Fibroblast of mammary gland (primary cell): ENCODE measurements around the gene OR8U1.
"Not testable (repeated sequence)": the region's sequence is repeated elsewhere in the genome, so short reads cannot be mapped to it uniquely, and the experiment has no call there.

Source experiments
- DNase-seq: peaks from one replicate; pipeline ENCODE4 v3.0.0-alpha.2; 2010; ENCODE audit warnings: low read depth
- H3K4me3 ChIP-seq: 2 replicates; pipeline ENCODE4 v1.5.1; 2011; ENCODE audit warnings: low read depth, mild to moderate bottlenecking, low read length, moderate library complexity; ENCODE audit not compliant: control insufficient read depth
- CTCF ChIP-seq: conservative IDR thresholded peaks from 2 replicates; pipeline ENCODE4 v1.5.1; 2011; ENCODE audit warnings: low read depth, low read length, inconsistent platforms; ENCODE audit not compliant: control insufficient read depth, insufficient read depth

Gene OR8U1

GRCh38 chr11:56380120-56380519, 4.7 kb downstream of the OR8U1 start:
- no peak for DNase-seq
- H3K4me3 ChIP-seq, result no peak overlapping the region
- no peak for TF ChIP-seq CTCF

- TF ChIP-seq CTCF, result no peak
- no peak overlapping the region for H3K4me3 ChIP-seq
- DNase-seq, result no peak
These were observed 19.0 kb downstream of the OR8U1 start for GRCh38 chr11:56394381-56394780.

- no peak for DNase-seq
- TF ChIP-seq CTCF, result no peak
- no peak overlapping the region for H3K4me3 ChIP-seq
These were observed 20.6 kb downstream of the OR8U1 start for GRCh38 chr11:56396047-56396446.

GRCh38 chr11:56401858-56402461, 26.5 kb downstream of the OR8U1 start:
- not testable (repeated sequence) for H3K4me3 ChIP-seq, DNase-seq

- no peak overlapping the region for H3K4me3 ChIP-seq
- no peak for TF ChIP-seq CTCF
- no peak for DNase-seq
These were observed 29.0 kb downstream of the OR8U1 start for GRCh38 chr11:56404393-56404792.

- TF ChIP-seq CTCF, result no peak
- no peak for DNase-seq
- H3K4me3 ChIP-seq, result no peak overlapping the region
These were observed 35.4 kb downstream of the OR8U1 start for GRCh38 chr11:56410801-56411200.

- H3K4me3 ChIP-seq, result no peak within 1 kb of the TSS
- no peak for TF ChIP-seq CTCF
- no peak for DNase-seq
These were observed 37.0 kb downstream of the OR8U1 start, which contains the start of gene OR5AL1 for GRCh38 chr11:56412396-56412795. Gene OR5AL1, plus strand, starts transcription at chr11:56412696.
